H1 (cell line): ENCODE data around the gene MYH7B. TPM values are rescaled to one million over a fixed set of nuclear protein-coding genes. Genes with fewer than 3 reads are reported as not detected.

Experiments
- CTCF ChIA-PET: fragments of 300-600 bp; sonication (Branson Sonifier 250); formaldehyde crosslinking; loops from one replicate; lab custom pipeline; 2021; ENCODE audit not compliant: partially characterized antibody; lab: Charles Lee
- POLR2A ChIA-PET: fragments of 300-600 bp; sonication (Branson Sonifier 250); formaldehyde crosslinking; loops from one replicate; lab custom pipeline; 2021; ENCODE audit warnings: inconsistent platforms; ENCODE audit not compliant: partially characterized antibody; lab: Charles Lee
- DNase-seq, 2 experiments: peaks; one replicate each; pipeline versions ENCODE4 v3.0.0 to v3.0.0-alpha.2; 2010 to 2022; ENCODE audit warnings: low spot score in 2 of 2, low read depth in 1 of 2, mixed read lengths in 1 of 2
- FAIRE-seq: peaks from 2 replicates; lab custom pipeline; 2011; peaks lifted over from hg19 to GRCh38; lab: Jason Lieb, UNC
- H2AFZ ChIP-seq: 2 replicates; pipeline ENCODE4 v1.8.1; 2012; ENCODE audit warnings: low read length, inconsistent platforms
- H2AK5ac ChIP-seq: 2 replicates; pipeline ENCODE4 v1.6.1; 2013; ENCODE audit warnings: low read depth, low read length
- H2BK120ac ChIP-seq: replicated peaks from 2 replicates; pipeline ENCODE3; 2013; ENCODE audit warnings: low read depth, low read length, inconsistent platforms
- H2BK12ac ChIP-seq: 2 replicates; pipeline ENCODE4 v1.6.1; 2013; ENCODE audit warnings: low read depth, low read length
- H2BK15ac ChIP-seq: 2 replicates; pipeline ENCODE4 v1.6.1; 2013; ENCODE audit warnings: low read length
- H2BK20ac ChIP-seq: 2 replicates; pipeline ENCODE4 v1.6.1; 2013; ENCODE audit warnings: low read length
- H2BK5ac ChIP-seq: 2 replicates; pipeline ENCODE4 v1.6.1; 2013; ENCODE audit warnings: low read depth, low read length
- H3K14ac ChIP-seq: 2 replicates; pipeline ENCODE4 v1.6.1; 2013; ENCODE audit warnings: inconsistent platforms; ENCODE audit not compliant: insufficient read length
- H3K18ac ChIP-seq: 2 replicates; pipeline ENCODE4 v1.6.1; 2013; ENCODE audit warnings: low read length; ENCODE audit errors: extremely low read depth
- H3K23ac ChIP-seq: 2 replicates; pipeline ENCODE4 v1.6.1; 2013; ENCODE audit warnings: inconsistent platforms; ENCODE audit not compliant: insufficient read length
- H3K23me2 ChIP-seq: 2 replicates; pipeline ENCODE4 v1.6.1; 2013; ENCODE audit warnings: low read depth, low read length
- H3K27ac ChIP-seq: 2 replicates; pipeline ENCODE4 v1.6.1; 2011; ENCODE audit warnings: low read depth, low read length, inconsistent platforms
- H3K27me3 ChIP-seq, 4 experiments: replicated peaks in 1 of 4; 1 replicate in 1 of 4; 2 replicates in 3 of 4; pipeline versions ENCODE4 v1.6.1 to v1.8.1; 2011 to 2013; ENCODE audit warnings: low read length in 3 of 4, mild to moderate bottlenecking in 3 of 4, inconsistent platforms in 2 of 4, mixed read lengths in 2 of 4, moderate library complexity in 1 of 4; ENCODE audit not compliant: control insufficient read depth in 3 of 4, insufficient read depth in 3 of 4; ENCODE audit errors: extremely low read depth in 1 of 4
- H3K36me3 ChIP-seq, 4 experiments: 2 replicates each; pipeline versions ENCODE4 v1.6.1 to v1.8.1; 2011 to 2013; ENCODE audit warnings: mild to moderate bottlenecking in 4 of 4, low read length in 3 of 4, moderate library complexity in 2 of 4, control low read depth in 1 of 4, inconsistent platforms in 1 of 4; ENCODE audit not compliant: insufficient read depth in 4 of 4, control insufficient read depth in 2 of 4
- H3K4ac ChIP-seq: replicated peaks from 2 replicates; pipeline ENCODE3; 2013; ENCODE audit warnings: low read length, low read depth, mixed read lengths, inconsistent platforms; ENCODE audit not compliant: insufficient read length
- H3K4me1 ChIP-seq, 4 experiments: replicated peaks in 1 of 4; 1 replicate in 1 of 4; 2 replicates in 3 of 4; pipeline versions ENCODE4 v1.6.1 to v1.8.1; 2011 to 2013; ENCODE audit warnings: low read length in 3 of 4, inconsistent platforms in 2 of 4, mixed read lengths in 1 of 4; ENCODE audit not compliant: insufficient read depth in 4 of 4, control insufficient read depth in 3 of 4
- H3K4me2 ChIP-seq, 2 experiments: 2 replicates each; pipeline versions ENCODE4 v1.6.1 to v1.8.1; 2011 to 2013; ENCODE audit warnings: low read depth in 2 of 2, low read length in 2 of 2, control low read depth in 1 of 2, inconsistent platforms in 1 of 2, mild to moderate bottlenecking in 1 of 2; ENCODE audit not compliant: insufficient read depth in 1 of 2
- H3K4me3 ChIP-seq, 4 experiments: fragments of 200-600, 300-600 bp in 1 of 4; sonication (generic), shearing (Covaris generic), sonication (Bioruptor Twin) in 1 of 4; 2 replicates each; pipeline versions ENCODE4 v1.5.1 to v1.8.1; 2011 to 2016; ENCODE audit warnings: low read length in 4 of 4, low read depth in 3 of 4, control low read depth in 2 of 4, inconsistent platforms in 2 of 4, mild to moderate bottlenecking in 2 of 4, mixed read lengths in 1 of 4, moderate library complexity in 1 of 4; ENCODE audit not compliant: insufficient read depth in 2 of 4; ENCODE audit errors: extremely low read depth in 1 of 4
- H3K56ac ChIP-seq: replicated peaks from 2 replicates; pipeline ENCODE3; 2013; ENCODE audit warnings: low read depth, mild to moderate bottlenecking, mixed read lengths, low read length, inconsistent platforms; ENCODE audit not compliant: insufficient read length
- H3K79me1 ChIP-seq: 2 replicates; pipeline ENCODE4 v1.6.1; 2013; ENCODE audit warnings: low read depth, low read length, control low read depth
- H3K79me2 ChIP-seq, 2 experiments: 2 replicates each; pipeline versions ENCODE4 v1.6.1 to v1.8.1; 2012 to 2013; ENCODE audit warnings: low read length in 2 of 2, mild to moderate bottlenecking in 2 of 2, inconsistent platforms in 1 of 2; ENCODE audit not compliant: insufficient read depth in 2 of 2, control insufficient read depth in 1 of 2
- H3K9ac ChIP-seq, 4 experiments: replicated peaks in 1 of 4; 1 replicate in 1 of 4; 2 replicates in 3 of 4; pipeline versions ENCODE4 v1.6.1 to v1.8.1; 2011 to 2013; ENCODE audit warnings: low read depth in 3 of 4, low read length in 3 of 4, control low read depth in 2 of 4, mild to moderate bottlenecking in 2 of 4, moderate library complexity in 2 of 4, inconsistent platforms in 1 of 4; ENCODE audit errors: extremely low read depth in 1 of 4
- H3K9me3 ChIP-seq, 2 experiments: 2 replicates each; pipeline versions ENCODE4 v1.6.1 to v1.8.1; 2012 to 2013; ENCODE audit warnings: mild to moderate bottlenecking in 2 of 2, moderate library complexity in 2 of 2, control low read depth in 1 of 2, inconsistent platforms in 1 of 2, low read depth in 1 of 2, low read length in 1 of 2, mixed read lengths in 1 of 2; ENCODE audit not compliant: insufficient read depth in 2 of 2
- H4K20me1 ChIP-seq, 2 experiments: replicated peaks in 1 of 2; 2 replicates each; pipeline versions ENCODE3 to v1.8.1; 2011 to 2013; ENCODE audit warnings: inconsistent platforms in 2 of 2, low read length in 2 of 2, mild to moderate bottlenecking in 1 of 2; ENCODE audit not compliant: insufficient read depth in 2 of 2, control insufficient read depth in 1 of 2
- H4K5ac ChIP-seq: 2 replicates; pipeline ENCODE4 v1.6.1; 2013; ENCODE audit warnings: low read length, low read depth, mixed read lengths, inconsistent platforms; ENCODE audit not compliant: insufficient read length
- H4K8ac ChIP-seq: 2 replicates; pipeline ENCODE4 v1.8.0; 2013; ENCODE audit warnings: mild to moderate bottlenecking, moderate library complexity, low read length, inconsistent platforms; ENCODE audit not compliant: insufficient read depth; ENCODE audit errors: extremely low read depth
- H4K91ac ChIP-seq: replicated peaks from 2 replicates; pipeline ENCODE3; 2013; ENCODE audit warnings: low read length, mixed read lengths, inconsistent platforms; ENCODE audit not compliant: insufficient read length
- CBX8 ChIP-seq: fragments of 300-800, 300-1000 bp; sonication (generic); IDR thresholded peaks from 2 replicates; pipeline ENCODE4 v1.7.1; 2016; ENCODE audit warnings: low read depth, low read length, borderline replicate concordance
- CTBP2 ChIP-seq: IDR thresholded peaks from 2 replicates; pipeline ENCODE4 v1.7.0; 2011; ENCODE audit warnings: borderline replicate concordance, mild to moderate bottlenecking, moderate library complexity, mixed read lengths, low read length; ENCODE audit not compliant: insufficient read depth, insufficient read length
- HDAC6 ChIP-seq: IDR thresholded peaks from one replicate; pipeline ENCODE4 v1.7.1; 2012; ENCODE audit warnings: low read depth, mild to moderate bottlenecking, inconsistent platforms, low read length, moderate library complexity
- NRF1 ChIP-seq: IDR thresholded peaks from 2 replicates; pipeline ENCODE4 v1.6.1; 2011; ENCODE audit warnings: mild to moderate bottlenecking, low read depth, low read length, improper control_type of control experiment
- POU5F1 ChIP-seq: IDR thresholded peaks from 2 replicates; pipeline ENCODE4 v1.6.1; 2011; ENCODE audit warnings: low read depth, mild to moderate bottlenecking, low read length, moderate library complexity
- RXRA ChIP-seq: IDR thresholded peaks from 2 replicates; pipeline ENCODE4 v1.6.1; 2011; ENCODE audit warnings: low read depth, mild to moderate bottlenecking, low read length, moderate library complexity; ENCODE audit not compliant: insufficient read depth
- SP4 ChIP-seq: IDR thresholded peaks from 2 replicates; pipeline ENCODE4 v1.6.1; 2012; ENCODE audit warnings: low read length, inconsistent platforms
- SRF ChIP-seq: IDR thresholded peaks from 2 replicates; pipeline ENCODE4 v1.6.1; 2011; ENCODE audit warnings: mild to moderate bottlenecking, low read depth, low read length, moderate library complexity
- TAF7 ChIP-seq: optimal IDR thresholded peaks from 2 replicates; pipeline ENCODE3; 2011; ENCODE audit warnings: low read depth, mild to moderate bottlenecking, inconsistent platforms, low read length, moderate library complexity, borderline replicate concordance
- TCF12 ChIP-seq: IDR thresholded peaks from 2 replicates; pipeline ENCODE4 v1.6.1; 2011; ENCODE audit warnings: low read depth, mild to moderate bottlenecking, low read length
- USF2 ChIP-seq: IDR thresholded peaks from 2 replicates; pipeline ENCODE4 v1.6.1; 2011; ENCODE audit warnings: low read length, improper control_type of control experiment
- WGBS, 2 experiments: shearing (Covaris generic) in 1 of 2; methylation state at CpG; one replicate each; pipeline versions ENCODE4 v1.1.6 to v1.1.7; 2013 to 2015; ENCODE audit warnings: low lambda C conversion rate in 2 of 2, mixed read lengths in 2 of 2, inconsistent platforms in 1 of 2, low coverage in 1 of 2, missing lambda C conversion rate in 1 of 2; ENCODE audit not compliant: insufficient replicate concordance in 2 of 2, insufficient coverage in 1 of 2, insufficient read length in 1 of 2; ENCODE audit errors: extremely low coverage in 1 of 2, missing lambda C conversion rate in 1 of 2; 5-methylcytosine and 5-hydroxymethylcytosine counted together
- polyA plus RNA-seq, 7 experiments: library from polyadenylated mRNA; depleted of rRNA in 3 of 7; stranded (reverse) in 5 of 7; unstranded in 2 of 7; fragments of >200 nt in 5 of 7; fragments of 200-250 nt in 2 of 7; gene quantifications; 1 replicate in 5 of 7; 2 replicates in 1 of 7; 4 replicates in 1 of 7; pipeline versions ENCODE4 v1.2.1 to v1.2.3, GENCODE V29; 2011 to 2013; ENCODE audit warnings: missing spikeins in 2 of 7, mixed read lengths in 2 of 7
- total RNA-seq: library from RNA; stranded (reverse); fragmentation: NEBNext Ultra II Directional; extraction: Animal tissue kit (Norgen Biotek cat#: 25700); gene quantifications from 2 replicates; pipeline ENCODE4 v1.2.1, GENCODE V29; 2021
- TF ChIP-seq, protein P1 (sequence below): IDR thresholded peaks from 2 replicates; pipeline ENCODE4 v1.6.1; 2011; ENCODE audit warnings: low read depth, mild to moderate bottlenecking, low read length; ENCODE audit not compliant: insufficient read depth

Gene MYH7B
- total and polyA plus RNA-seq, 2 of the 8 experiments (the other 6 are each of a cell fraction or from before 2014, with no cell fraction given): 0.15 to 0.30 TPM

- no peak overlapping the region for H3K14ac ChIP-seq
- no peak overlapping the region for H2BK15ac ChIP-seq
- H3K79me1 ChIP-seq: no peaks in the 10 kb centered on the region
- no peak overlapping the region for H2BK120ac ChIP-seq
- H3K18ac ChIP-seq: no peak overlapping the region
- no peak overlapping the region for H2AFZ ChIP-seq
- no peak overlapping the region for H3K9ac ChIP-seq
- no peak overlapping the region for H2BK20ac ChIP-seq
- H4K91ac ChIP-seq: no peak overlapping the region
- H3K27ac ChIP-seq: no peak overlapping the region
- no peaks in the 10 kb centered on the region for H3K79me2 ChIP-seq
- no peak overlapping the region for H4K5ac ChIP-seq
- WGBS, 2 experiments: 95% methylated on average over 7 of the region's 7 CpGs; no CpG with 5 or more reads in 1 of the 2 experiments
- no peak overlapping the region for H2BK12ac ChIP-seq
- POLR2A ChIA-PET: interaction anchor here (1.4 kb wide), 1 partner anchor 41 kb away, joined by 3 read pairs; no protein-coding TSS in a partner anchor
- no peak overlapping the region for H4K8ac ChIP-seq
- CTCF ChIA-PET: interaction anchor here (0.6 to 4.7 kb wide), 4 partner anchors 23 to 136 kb away, joined by 3 to 64 read pairs (median 4); partner anchors contain the start of genes ACSS2 and GGT7
- no peak overlapping the region for H3K23ac ChIP-seq
- peaks cover 2 to 9% (median 5%) of the 10 kb centered on the region in 4 experiments; a peak in 5 of 8 replicates for H3K36me3 ChIP-seq
- H3K23me2 ChIP-seq: no peaks in the 10 kb centered on the region; the same call in 1 of the 2 replicates
- no peak overlapping the region for H3K4me2 ChIP-seq
- no peaks in the 10 kb centered on the region for H3K9me3 ChIP-seq
- no peaks in the 10 kb centered on the region for H3K27me3 ChIP-seq
- no peak for FAIRE-seq
- no peaks in the 10 kb centered on the region for H3K4me1 ChIP-seq
- H4K20me1 ChIP-seq: peaks cover 0 to 11% of the 10 kb centered on the region in 2 experiments
- H3K56ac ChIP-seq: no peak overlapping the region
- H2AK5ac ChIP-seq: no peak overlapping the region
- no peak overlapping the region for H2BK5ac ChIP-seq
- no peak for DNase-seq
- no peak overlapping the region for H3K4ac ChIP-seq
- H3K4me3 ChIP-seq: no peak overlapping the region
- TF ChIP-seq CTBP2 (no peak), USF2 (no peak), TCF12 (no peak), SP4 (no peak), POU5F1 (no peak), SRF (no peak), HDAC6 (no peak), RXRA (no peak), NRF1 (no peak), TAF7 (no peak), CBX8 (no peak)
- TF ChIP-seq, protein P1, sequence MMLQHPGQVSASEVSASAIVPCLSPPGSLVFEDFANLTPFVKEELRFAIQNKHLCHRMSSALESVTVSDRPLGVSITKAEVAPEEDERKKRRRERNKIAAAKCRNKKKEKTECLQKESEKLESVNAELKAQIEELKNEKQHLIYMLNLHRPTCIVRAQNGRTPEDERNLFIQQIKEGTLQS: no peak
These were observed 40.0 kb downstream of the MYH7B start for GRCh38 chr20:34995696-34996095.
